ENCODE measurements around the gene MBD3L5.

MBD3L5 gene

GRCh38 chr19:6999933-7000332 is 30.4 kb upstream of the MBD3L5 start:
- DNase-seq (ENCODE audit: low read depth), result no peak
- H3K4me3 ChIP-seq (ENCODE audit: low read depth, low read length), result no peak overlapping the region
- no peak for TF ChIP-seq CTCF (IDR thresholded peaks at IDR 0.05; ENCODE audit: low read depth, low read length, missing control alignments)

GRCh38 chr19:7000333-7000732 is 30.0 kb upstream of the MBD3L5 start:
- no peak for DNase-seq (ENCODE audit: low read depth)
- TF ChIP-seq CTCF (IDR thresholded peaks at IDR 0.05; ENCODE audit: low read depth, low read length, missing control alignments), result no peak
- no peak overlapping the region for H3K4me3 ChIP-seq (ENCODE audit: low read depth, low read length)

- no peak for TF ChIP-seq CTCF (IDR thresholded peaks at IDR 0.05; ENCODE audit: low read depth, low read length, missing control alignments)
- DNase-seq (ENCODE audit: low read depth), result no peak
- no peak overlapping the region for H3K4me3 ChIP-seq (ENCODE audit: low read depth, low read length)
Measured at GRCh38 chr19:7000816-7001215, 29.6 kb upstream of the MBD3L5 start.

GRCh38 chr19:7004313-7004931 is 26.0 kb upstream of the MBD3L5 start:
- DNase-seq (ENCODE audit: low read depth), result no peak
- TF ChIP-seq CTCF (IDR thresholded peaks at IDR 0.05; ENCODE audit: low read depth, low read length, missing control alignments), result no peak
- no peak overlapping the region for H3K4me3 ChIP-seq (ENCODE audit: low read depth, low read length)

- DNase-seq (ENCODE audit: low read depth), result no peak
- H3K4me3 ChIP-seq (ENCODE audit: low read depth, low read length), result no peak overlapping the region
- TF ChIP-seq CTCF (IDR thresholded peaks at IDR 0.05; ENCODE audit: low read depth, low read length, missing control alignments), result no peak
Measured at GRCh38 chr19:7006135-7006704, 24.2 kb upstream of the MBD3L5 start.

- TF ChIP-seq CTCF (IDR thresholded peaks at IDR 0.05; ENCODE audit: low read depth, low read length, missing control alignments), result no peak
- no peak for DNase-seq (ENCODE audit: low read depth)
- H3K4me3 ChIP-seq (ENCODE audit: low read depth, low read length), result no peak overlapping the region
Measured at GRCh38 chr19:7007859-7008258, 22.5 kb upstream of the MBD3L5 start.

Measured in GM12864 (cell line).